Fibroblast of mammary gland (primary cell): ENCODE measurements around the gene SMIM10L1.

Experiments used
- DNase-seq: peaks from one replicate; pipeline ENCODE4 v3.0.0-alpha.2; 2010; ENCODE audit warnings: low read depth
- H3K4me3 ChIP-seq: 2 replicates; pipeline ENCODE4 v1.5.1; 2011; ENCODE audit warnings: low read depth, mild to moderate bottlenecking, low read length, moderate library complexity; ENCODE audit not compliant: control insufficient read depth
- TF ChIP-seq, protein P1 (sequence below): conservative IDR thresholded peaks from 2 replicates; pipeline ENCODE4 v1.5.1; 2011; ENCODE audit warnings: low read depth, low read length, inconsistent platforms; ENCODE audit not compliant: control insufficient read depth, insufficient read depth

The SMIM10L1 gene

DNA sequence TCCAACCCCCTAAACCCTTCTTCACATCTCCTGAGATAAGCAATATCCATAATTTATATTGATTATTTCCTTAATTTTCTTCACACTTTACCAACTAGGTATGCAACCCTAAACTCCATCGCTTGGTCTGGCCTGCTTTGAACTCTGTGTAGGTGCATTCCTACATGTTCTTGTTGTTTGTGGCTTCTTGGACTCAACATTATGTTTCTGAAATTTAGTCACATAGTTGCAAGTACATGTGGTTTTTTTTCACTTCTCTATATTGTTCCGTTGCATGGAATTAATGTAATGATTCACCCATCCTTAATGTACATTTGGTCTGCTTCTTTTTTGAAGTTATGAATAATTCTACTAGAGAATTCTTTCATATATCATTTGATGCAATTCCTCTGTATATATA is 34.9 kb upstream of the SMIM10L1 start:
- DNase-seq: no peak
- no peak overlapping the region for H3K4me3 ChIP-seq
- TF ChIP-seq, protein P1, sequence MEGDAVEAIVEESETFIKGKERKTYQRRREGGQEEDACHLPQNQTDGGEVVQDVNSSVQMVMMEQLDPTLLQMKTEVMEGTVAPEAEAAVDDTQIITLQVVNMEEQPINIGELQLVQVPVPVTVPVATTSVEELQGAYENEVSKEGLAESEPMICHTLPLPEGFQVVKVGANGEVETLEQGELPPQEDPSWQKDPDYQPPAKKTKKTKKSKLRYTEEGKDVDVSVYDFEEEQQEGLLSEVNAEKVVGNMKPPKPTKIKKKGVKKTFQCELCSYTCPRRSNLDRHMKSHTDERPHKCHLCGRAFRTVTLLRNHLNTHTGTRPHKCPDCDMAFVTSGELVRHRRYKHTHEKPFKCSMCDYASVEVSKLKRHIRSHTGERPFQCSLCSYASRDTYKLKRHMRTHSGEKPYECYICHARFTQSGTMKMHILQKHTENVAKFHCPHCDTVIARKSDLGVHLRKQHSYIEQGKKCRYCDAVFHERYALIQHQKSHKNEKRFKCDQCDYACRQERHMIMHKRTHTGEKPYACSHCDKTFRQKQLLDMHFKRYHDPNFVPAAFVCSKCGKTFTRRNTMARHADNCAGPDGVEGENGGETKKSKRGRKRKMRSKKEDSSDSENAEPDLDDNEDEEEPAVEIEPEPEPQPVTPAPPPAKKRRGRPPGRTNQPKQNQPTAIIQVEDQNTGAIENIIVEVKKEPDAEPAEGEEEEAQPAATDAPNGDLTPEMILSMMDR: no peak

DNA sequence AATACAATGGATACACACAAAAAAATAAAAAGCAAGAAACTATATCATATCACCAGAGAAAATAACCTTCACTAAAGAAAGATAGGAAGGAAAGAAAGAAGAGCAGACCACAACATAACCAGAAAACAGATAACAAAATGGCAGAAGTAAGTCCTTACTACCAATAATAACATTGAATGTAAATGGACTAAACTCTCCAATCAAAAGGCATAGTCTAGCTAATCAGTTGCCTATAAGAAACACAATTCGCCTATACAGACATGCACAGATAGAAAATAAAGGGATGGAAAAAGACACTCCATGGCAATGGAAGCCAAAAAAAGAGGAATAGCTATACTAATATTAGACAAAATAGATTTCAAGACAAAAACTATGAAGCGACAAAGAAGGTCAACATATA is 27.6 kb upstream of the SMIM10L1 start:
- DNase-seq: no peak
- TF ChIP-seq, protein P1: no peak

DNA sequence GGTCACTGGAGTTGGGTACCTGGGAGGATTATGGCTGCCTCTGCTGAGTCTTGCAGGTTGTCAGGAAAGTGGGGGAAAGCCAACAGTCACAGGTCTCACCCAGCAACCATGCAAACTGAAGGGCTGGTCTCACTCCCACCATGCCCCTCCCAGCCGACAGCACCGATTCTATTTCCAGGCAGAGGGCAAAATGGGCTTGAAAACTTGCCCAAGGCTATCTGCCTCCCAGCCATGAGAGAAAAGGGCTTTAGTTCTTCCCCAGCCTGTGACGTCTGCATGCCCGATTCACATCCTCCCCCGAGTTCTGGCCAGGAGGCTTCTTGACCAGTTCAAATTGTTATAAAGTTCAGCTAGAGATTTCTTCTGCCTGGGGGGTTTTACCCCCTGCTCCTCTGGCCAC is 26.7 kb upstream of the SMIM10L1 start:
- no peak overlapping the region for H3K4me3 ChIP-seq
- TF ChIP-seq, protein P1: no peak
- DNase-seq: no peak

More for the DNA sequence above, 27.6 kb upstream of the SMIM10L1 start:
- no peak overlapping the region for H3K4me3 ChIP-seq

DNA sequence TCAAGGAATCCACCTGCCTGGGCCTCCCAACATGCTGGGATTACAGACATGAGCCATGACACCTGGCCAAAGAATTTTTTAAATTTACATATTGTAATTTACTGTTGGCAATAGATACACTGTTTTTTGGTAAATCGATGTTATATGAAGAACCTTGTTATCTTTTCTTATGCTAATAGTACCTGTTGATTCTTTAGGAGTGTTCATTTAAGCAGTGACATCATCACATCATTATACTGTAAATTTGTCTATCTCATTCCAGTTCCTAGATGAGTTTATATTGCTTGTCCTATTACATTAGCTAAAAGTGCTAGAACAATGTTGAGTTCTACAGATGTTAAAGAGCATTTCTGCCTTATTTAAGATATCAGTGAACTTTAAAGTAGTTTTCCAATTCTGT is 23.6 kb upstream of the SMIM10L1 start:
- H3K4me3 ChIP-seq: no peak overlapping the region
- TF ChIP-seq, protein P1: no peak
- no peak for DNase-seq

DNA sequence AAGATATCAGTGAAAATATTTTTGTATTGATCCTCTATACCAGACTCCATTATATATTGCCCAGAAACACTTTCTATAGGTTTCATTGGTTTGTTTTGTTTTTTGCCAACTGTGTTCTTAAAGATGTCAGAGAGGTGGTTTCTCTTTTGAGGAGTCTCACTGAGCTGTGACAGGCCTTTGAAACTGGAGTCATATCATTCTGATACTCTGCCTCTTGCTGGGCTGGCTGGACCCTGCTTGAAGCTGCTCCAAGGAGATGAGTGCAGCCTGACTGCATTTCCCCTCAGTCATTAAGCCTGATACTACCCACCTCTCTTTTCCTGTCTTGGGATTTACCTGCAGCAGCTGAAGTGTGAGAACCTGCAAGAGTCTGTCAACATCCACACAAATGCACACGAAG is 20.2 kb upstream of the SMIM10L1 start:
- TF ChIP-seq, protein P1: no peak
- DNase-seq: no peak
- no peak overlapping the region for H3K4me3 ChIP-seq

DNA sequence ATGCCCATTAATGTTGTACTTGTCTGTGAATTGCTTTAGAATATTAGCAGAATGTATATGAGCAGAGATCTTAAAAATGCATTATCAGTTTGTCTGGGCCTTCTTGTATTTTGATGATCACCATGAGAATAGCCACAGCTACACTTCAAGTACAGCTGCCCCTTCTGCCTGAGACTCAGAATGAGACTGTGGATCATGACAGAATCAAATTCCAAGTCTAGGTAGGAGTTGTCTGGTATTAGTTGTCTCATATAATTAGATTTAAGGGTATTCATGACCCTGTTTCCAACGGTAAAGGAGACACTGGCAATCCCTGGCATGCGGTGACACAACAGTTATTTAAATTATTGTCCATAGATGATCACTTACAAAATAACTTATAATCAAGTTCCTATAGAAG is 18.3 kb upstream of the SMIM10L1 start:
- TF ChIP-seq, protein P1: no peak
- no peak overlapping the region for H3K4me3 ChIP-seq
- no peak for DNase-seq

DNA sequence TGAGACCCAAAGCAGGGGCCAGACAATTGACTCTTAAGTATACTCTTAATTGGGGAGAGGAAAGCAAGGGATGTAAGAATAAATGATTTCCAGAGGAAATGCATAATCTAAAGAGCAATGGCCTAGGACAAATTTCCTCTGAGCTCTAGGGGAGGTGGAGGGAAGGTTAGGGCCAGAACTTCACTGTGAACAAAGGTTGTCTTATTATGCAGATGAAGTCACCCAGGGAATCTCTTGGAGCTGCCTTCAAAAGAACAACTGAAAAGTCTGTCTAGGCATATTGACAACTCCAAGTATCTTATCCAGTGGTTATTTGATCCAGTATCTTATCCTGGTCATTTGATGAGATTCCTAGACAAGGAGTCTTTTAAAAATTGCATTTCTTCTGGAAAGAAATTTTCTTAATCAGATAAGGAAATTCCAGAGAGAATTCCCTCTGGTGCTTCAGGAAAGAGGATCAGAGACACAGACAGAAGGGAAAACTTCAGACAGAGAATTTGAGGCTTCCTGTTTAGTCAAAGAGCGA is 16.5 kb upstream of the SMIM10L1 start:
- no peak overlapping the region for H3K4me3 ChIP-seq
- DNase-seq: no peak
- TF ChIP-seq, protein P1: no peak
